ENCODE measurements around the gene OR51F1. TPM values are rescaled to one million over a fixed set of nuclear protein-coding genes. Genes with fewer than 3 reads are reported as not detected.
"Not testable (repeated sequence)": the region's sequence is repeated elsewhere in the genome, so short reads cannot be mapped to it uniquely, and the experiment has no call there.

Gene OR51F1, protein sequence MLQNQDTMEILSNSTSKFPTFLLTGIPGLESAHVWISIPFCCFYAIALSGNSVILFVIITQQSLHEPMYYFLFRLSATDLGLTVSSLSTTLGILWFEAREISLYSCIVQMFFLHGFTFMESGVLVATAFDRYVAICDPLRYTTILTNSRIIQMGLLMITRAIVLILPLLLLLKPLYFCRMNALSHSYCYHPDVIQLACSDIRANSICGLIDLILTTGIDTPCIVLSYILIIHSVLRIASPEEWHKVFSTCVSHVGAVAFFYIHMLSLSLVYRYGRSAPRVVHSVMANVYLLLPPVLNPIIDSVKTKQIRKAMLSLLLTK
- total RNA-seq (2014; rRNA removed; shearing (Covaris generic)): not detected in 2 replicates
- not detected in 2 replicates for polyA plus RNA-seq (2015; cell fraction: cytosol; rRNA removed)
- polyA plus RNA-seq (2015; cell fraction: nucleus; rRNA removed): not detected in 2 replicates

DNA sequence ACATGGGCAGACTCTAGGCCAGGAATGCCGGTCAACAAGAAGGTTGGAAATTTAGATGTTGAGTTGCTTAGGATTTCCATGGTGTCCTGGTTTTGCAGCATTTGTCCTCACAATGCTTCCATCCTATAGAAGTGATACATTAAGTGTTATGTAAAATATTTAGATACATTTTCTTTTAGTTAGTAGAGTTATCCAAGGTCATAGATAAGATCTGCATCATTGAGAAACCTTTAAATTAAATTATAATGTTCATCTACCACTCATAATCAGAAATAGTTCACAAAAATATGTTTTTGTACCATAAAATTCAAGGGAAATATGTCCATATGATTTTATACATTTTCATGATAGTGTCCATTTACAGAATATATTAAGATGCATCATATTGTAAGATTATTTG lies at the start of gene OR51F1:
TSS of gene OR51F1 (minus strand) at position 101 of the 400 bp plus-strand sequence. CDS start at position 101, 0 bp downstream.
- no peak for DNase-seq (ENCODE audit: low read depth)

DNA sequence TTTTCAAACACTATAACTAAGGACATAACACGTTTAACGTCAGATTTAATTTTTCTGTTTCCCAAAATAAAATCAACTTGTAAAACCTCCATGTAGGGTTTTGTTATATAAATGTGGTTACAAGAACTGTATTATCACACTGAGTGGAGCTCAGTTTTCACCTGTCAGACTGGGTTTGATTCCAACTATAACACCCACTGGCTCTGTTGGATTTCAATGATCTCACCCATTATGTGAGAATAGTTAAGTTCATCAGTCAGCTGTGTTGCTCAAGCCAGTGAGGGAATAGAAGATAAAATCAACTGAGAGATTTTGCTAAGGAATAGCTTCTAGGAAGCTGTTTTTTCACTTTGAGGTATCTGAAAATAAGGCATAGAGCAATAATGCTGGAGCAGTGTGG lies 39.5 kb upstream of the OR51F1 start:
- no peak for DNase-seq (ENCODE audit: low read depth)

DNA sequence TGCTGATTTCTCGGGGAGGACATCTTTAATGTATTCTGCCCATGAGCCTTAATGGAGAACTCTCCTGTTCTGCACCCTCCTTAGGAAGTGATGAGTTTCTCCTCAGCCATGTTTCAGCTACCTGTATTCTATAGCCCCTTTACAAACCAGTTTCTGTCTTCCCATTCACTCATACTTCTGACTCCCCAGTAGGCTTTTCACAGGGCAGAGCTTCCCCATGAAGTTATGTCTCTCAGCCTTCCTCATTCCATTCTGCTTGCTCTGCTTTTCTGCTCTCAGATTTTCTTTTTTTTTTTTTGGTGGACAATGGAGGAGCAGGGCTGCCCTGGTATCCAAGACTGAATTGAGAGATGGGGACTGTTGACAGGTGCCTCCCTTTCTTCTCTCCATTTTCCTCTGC lies 38.7 kb upstream of the OR51F1 start:
- no peak for DNase-seq (ENCODE audit: low read depth)

DNA sequence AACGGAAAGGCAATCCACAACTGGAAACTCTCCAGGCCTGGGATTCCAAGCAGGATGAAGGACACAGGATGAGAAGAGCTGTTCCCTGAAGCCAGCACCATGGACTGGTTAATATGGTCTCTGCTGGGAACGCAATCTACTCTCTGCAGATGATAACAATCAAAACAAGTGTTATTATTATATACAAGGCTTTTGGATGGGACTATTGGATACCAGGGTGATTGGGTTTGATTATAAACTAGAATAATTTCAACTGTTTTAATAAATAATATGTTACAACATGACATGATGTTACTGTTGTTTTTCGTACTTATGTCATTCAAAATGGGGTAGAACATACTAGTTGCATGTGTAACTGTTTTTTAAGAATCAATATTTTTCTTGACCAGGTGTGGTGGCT lies 34.5 kb upstream of the OR51F1 start, which contains the start of gene OR52R1:
TSS of gene OR52R1 (minus strand) at position 101 of the 400 bp plus-strand sequence. CDS start at position 101, 0 bp downstream.
- no peak for DNase-seq (ENCODE audit: low read depth)

DNA sequence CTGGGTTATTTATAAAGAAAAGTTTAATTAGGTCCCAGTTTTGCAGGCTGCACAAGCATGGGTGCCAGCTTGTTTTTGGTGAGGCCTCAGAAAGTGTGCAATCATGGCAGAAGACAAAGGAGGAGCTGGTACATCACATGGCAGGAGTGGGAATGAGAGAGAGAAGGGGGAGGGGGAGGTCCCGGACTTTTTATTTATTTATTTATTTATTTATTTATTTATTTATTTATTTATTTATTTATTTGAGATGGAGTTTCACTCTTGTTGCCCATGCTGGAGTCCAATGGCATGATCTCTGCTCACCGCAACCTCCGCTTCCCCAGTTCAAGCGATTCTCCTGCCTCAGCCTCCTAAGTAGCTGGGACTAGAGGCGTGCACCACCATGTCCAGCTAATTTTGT lies 31.6 kb upstream of the OR51F1 start:
- not testable (repeated sequence) for DNase-seq (ENCODE audit: low read depth)

DNA sequence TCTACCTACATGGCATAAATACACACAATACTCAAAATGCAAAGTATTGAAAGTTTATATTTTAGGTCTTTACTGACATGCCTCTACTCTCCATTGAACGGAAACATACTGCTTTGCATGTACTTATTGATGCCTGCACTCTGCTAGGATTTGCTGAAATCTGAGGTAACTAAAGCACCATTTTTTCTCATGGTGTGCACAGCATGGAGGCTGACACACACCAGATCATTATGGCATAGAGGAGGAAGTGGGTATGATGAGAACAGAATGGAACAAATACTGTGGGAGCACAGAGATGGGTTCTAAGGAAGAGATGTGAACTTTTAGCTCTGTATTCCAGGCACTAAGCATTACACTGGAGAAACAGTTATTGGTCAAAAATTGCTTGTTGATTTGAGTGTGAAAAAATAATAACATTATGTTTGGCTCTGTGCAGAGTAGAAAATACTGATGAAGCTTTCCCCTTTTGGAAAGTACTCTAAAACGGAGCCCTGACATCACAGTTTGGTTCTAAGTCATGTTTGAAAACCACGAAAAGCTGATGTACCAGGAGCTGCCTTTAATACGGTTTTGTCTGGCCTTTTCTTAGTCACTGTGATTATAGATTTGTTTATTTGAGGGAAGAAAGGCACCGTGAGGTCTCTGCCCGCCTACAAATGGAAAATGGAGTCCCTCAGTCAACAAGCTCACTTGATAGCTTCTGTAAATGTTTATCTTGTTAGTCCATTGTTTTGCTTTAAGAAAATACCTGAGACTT lies 28.9 kb upstream of the OR51F1 start:
- no peak for DNase-seq (ENCODE audit: low read depth)

DNA sequence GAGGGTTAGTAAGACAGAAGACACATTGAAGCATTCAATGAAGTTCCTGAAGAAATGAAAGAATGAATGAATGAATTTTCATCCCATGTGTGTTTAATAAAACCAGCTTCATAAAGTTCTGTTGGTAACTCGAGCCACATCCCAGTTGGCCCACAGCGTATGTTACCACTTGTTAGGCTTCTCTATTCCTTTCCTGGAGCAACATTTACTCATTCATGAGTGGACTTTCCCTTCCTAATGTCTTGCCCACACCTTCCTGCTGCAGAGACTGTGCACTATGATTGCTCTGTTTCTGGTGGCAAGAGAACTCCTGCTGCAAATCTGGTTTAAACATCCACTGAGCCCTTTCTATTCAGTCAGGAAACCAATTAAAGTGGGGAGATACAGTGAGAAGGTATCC lies 27.5 kb upstream of the OR51F1 start:
- DNase-seq (ENCODE audit: low read depth): no peak

DNA sequence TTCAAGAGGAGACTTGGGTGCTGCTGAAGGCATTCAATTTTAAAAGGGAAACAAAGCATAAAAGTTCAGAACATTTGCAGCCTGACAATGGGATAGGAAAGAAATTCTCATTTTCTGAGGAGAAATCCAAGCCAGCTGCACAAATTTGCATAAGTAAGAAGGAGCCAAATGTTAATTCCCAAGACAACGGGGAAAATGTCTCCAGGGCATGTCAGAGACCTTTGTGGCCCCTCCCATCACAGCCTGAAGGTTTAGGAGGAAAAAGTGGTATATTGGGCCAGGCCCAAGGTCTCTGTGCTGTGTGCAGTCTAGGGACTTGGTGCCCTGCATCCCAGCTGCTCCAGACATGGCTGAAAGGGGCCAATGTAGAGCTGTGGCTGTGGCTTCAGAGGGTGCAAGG lies 12.7 kb upstream of the OR51F1 start:
- no peak for DNase-seq (ENCODE audit: low read depth)

DNA sequence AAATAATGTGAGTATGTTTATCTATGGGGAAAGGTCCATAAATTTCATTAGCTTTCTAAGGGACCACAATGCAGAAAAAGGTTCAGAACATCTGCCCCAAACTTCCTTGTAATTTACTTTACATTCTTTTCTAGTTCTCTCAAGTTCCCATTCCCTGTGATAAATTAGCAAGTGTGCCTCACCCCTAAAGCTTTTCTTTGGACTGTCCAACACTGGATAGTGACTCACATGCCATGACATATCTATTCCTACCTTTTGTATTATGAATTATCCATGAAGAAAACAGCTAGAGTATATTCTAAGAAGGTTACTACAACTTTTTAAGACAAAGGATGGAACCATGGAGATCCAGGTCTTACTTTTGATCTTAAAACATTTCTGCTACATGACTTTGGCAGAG lies 1.6 kb downstream of the OR51F1 start:
- no peak for DNase-seq (ENCODE audit: low read depth)

DNA sequence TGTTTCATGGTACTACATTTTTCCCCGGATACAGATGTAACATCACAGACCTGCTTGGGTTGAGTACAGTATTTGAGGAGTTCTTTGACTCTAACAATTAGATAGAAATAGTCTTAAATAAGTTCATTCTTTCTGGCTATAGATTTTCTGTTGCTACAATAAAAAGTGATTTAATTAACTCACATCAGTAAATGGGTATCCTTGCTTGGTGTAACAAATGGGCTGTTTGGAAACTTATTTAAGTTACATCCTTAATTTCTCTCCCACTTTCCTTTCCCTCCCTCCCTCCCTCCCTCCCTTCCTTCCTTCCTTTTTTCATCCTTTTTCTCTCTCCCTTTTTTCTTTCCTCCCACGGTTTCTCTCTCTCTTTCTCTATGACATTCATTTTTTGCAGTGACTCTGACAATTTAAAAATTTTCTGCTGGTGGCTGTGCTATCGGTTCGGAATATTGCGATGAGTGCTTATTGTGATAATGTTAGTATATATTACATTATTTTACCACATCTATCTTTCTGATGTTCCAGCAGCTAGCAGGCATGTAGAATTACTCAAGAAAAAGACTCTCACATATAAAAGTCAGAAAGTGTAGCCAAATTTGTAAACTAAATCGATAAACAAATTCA lies 3.2 kb downstream of the OR51F1 start:
- DNase-seq (ENCODE audit: low read depth): no peak

DNA sequence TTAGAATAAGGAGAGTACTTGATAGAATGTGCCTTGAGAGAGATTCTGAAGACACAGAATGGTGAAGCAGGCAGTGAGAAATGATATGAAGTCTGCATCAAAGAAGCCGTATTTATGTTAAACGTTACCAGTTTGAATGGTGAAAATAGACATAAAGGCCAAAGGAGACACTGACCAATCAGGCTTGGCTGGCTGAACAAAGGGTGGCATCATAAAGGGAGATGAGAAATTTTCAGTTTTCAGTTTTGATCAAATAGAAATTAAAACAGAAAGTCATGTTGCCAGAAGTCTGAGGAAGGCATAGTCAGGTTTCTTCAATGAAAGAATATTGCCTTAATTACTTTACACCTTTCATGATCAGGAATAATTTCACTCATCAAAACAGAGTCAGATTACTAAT lies 6.6 kb downstream of the OR51F1 start:
- no peak for DNase-seq (ENCODE audit: low read depth)

DNA sequence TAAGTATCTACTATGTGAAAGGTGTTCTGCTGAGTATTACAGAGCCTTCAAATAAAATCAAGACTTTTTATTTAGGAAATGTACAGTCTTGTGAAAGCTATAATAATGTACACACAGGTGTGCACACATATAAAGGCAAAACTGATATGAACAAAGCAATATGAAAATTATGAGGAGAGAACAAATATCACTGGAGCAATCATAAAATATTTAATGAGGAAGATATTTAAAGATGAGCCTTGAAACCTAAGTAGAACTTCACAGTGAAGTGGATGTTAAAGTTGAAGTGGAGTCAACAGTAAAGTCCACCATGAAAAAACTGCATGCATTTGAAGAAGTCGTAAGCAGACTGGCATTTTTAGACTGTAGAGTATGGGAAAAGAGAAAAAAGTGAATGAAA lies 18.5 kb downstream of the OR51F1 start:
- DNase-seq (ENCODE audit: low read depth): no peak

DNA sequence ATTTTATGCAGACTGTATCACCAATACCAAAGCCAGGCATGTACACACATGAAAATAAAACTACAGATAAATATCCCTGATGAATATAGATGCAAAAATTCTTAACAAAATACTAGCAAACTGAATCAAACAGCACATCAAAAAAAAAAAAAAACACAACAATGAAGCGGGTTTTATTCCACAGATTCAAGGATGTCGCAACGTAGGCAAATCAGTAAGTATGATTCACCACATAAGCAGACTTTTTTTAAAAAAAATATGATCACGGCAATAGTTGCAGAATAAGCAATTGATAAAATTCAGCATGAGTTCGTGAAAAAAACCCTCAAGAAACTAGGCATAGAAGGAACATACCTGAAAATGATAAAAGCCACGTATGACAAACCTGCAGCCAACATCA lies 21.3 kb downstream of the OR51F1 start:
- peak; percentile 13 for DNase-seq (ENCODE audit: low read depth)

DNA sequence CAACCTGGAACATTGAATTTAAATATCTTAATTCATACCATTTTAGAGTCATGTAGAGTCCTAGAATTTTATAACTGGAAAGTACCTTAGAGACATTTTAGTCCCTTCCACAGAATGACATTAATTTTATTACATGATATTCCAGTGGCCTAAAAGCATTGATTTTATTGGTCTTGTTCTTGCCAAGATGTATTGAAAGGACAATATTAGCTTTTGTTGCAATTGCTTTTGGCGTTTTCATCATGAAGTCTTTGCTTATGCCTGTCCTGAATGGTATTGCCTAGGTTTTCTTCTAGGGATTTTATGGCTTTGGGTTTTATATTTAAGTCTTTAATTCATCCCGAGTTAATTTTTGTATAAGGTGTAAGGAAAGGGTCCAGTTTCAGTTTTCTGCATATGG lies 29.0 kb downstream of the OR51F1 start:
- no peak for DNase-seq (ENCODE audit: low read depth)

DNA sequence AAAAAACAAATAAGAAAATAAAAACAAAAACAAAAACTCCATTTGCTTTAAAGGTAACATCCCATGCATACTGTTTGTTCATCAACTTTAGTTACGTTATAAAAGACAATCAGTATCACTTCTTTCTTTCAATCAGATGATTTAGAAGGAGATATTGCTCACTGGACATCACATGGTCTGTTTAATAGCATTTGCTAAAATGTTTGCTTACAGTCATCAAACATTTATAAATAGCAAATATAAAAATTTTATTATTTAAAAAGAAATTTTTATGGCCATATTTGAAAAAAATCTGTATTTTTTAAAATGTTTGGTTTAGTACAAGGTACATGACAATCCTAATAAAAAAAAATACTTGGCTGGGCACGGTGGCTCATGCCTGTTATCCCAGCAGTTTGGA lies 42.6 kb downstream of the OR51F1 start:
- DNase-seq (ENCODE audit: low read depth): no peak

DNA sequence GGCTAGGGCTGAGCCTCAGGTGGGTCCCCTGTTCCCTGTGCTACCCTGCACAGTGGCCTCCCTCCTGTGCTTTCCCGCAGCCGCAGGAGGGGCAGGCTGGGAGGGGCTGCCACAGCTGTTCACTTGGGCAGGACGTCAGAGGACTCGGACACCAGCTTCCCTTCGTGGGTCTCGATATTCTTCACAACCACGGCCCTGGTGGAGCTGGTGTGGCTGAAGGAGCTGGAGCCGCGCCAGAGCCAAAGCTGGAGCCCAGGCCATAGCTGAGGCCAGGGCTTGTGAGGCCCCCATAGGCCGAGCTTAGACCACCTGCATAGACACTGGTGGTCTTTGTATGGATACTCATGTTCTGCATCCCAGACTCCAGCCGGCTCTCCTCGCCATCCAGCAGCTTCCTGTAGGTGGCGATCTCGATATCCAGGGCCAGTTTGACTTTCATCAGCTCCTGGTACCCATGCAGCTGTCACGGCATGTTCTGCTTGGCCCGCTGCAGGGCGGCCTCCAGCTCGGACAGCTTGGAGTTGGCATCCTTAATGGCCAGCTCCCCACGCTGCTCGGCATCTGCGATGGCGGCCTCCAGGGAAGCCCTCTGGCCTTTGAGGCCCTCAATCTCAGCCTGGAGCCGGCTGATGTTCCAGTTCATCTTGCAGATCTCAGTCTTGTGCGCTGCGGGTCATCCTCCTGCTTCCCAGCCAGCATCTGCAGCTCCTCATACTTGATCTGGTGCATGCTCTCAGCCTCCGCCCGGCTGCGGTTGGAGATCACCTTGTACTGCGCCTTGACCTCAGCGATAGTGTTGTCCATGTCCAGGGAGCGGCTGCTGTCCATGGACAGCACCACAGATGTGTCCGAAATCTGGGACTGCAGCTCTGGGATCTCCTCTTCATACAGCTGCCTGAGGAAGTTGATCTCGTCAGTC lies 46.9 kb downstream of the OR51F1 start:
- not testable (repeated sequence) for DNase-seq (ENCODE audit: low read depth)

Small RNA genes lying within 50 kb of the gene (small RNA-seq; reads per million reads assigned to genes)
- gene RF00091: not detected

Other genes with a start within 250 kb of the OR51F1 start
- gene OR52M1, start 224.7 kb downstream of the OR51F1 start, total RNA-seq (2014; rRNA removed; shearing (Covaris generic)): not detected in 2 replicates
- not detected in 2 replicates for gene OR52I2, start 188.2 kb downstream of the OR51F1 start, total RNA-seq (2014; rRNA removed; shearing (Covaris generic))
- not detected in 2 replicates for gene OR52I1, start 175.9 kb downstream of the OR51F1 start, total RNA-seq (2014; rRNA removed; shearing (Covaris generic))
- 7.7 and 8.3 TPM in 2 replicates for gene TRIM68, start 161.7 kb downstream of the OR51F1 start, total RNA-seq (2014; rRNA removed; shearing (Covaris generic))
- gene OR51D1, start 132.5 kb downstream of the OR51F1 start, total RNA-seq (2014; rRNA removed; shearing (Covaris generic)): not detected in 2 replicates
- gene OR51E1, start 126.0 kb downstream of the OR51F1 start, total RNA-seq (2014; rRNA removed; shearing (Covaris generic)): not detected in 2 replicates
- not detected in 2 replicates for gene OR51E2, start 72.1 kb downstream of the OR51F1 start, total RNA-seq (2014; rRNA removed; shearing (Covaris generic))
- not detected in 2 replicates for gene MMP26, start 65.2 kb downstream of the OR51F1 start, total RNA-seq (2014; rRNA removed; shearing (Covaris generic))
- gene OR52R1, start 34.4 kb upstream of the OR51F1 start, total RNA-seq (2014; rRNA removed; shearing (Covaris generic)): not detected in 2 replicates
- gene OR51F2, start 51.4 kb upstream of the OR51F1 start, total RNA-seq (2014; rRNA removed; shearing (Covaris generic)): not detected in 2 replicates
- not detected in 2 replicates for gene OR51S1, start 79.3 kb upstream of the OR51F1 start, total RNA-seq (2014; rRNA removed; shearing (Covaris generic))
- not detected in 2 replicates for gene OR51T1, start 112.0 kb upstream of the OR51F1 start, total RNA-seq (2014; rRNA removed; shearing (Covaris generic))
- not detected in 2 replicates for gene OR51A7, start 133.8 kb upstream of the OR51F1 start, total RNA-seq (2014; rRNA removed; shearing (Covaris generic))
- not detected in 2 replicates for gene OR51G2, start 149.4 kb upstream of the OR51F1 start, total RNA-seq (2014; rRNA removed; shearing (Covaris generic))
- gene OR51G1, start 154.4 kb upstream of the OR51F1 start, total RNA-seq (2014; rRNA removed; shearing (Covaris generic)): not detected in 2 replicates
- gene OR51A4, start 177.7 kb upstream of the OR51F1 start, total RNA-seq (2014; rRNA removed; shearing (Covaris generic)): not detected in 2 replicates
- gene OR51A2, start 185.8 kb upstream of the OR51F1 start, total RNA-seq (2014; rRNA removed; shearing (Covaris generic)): not detected in 2 replicates
- gene OR51L1, start 224.9 kb upstream of the OR51F1 start, total RNA-seq (2014; rRNA removed; shearing (Covaris generic)): not detected in 2 replicates

Measured in HT1080 (cell line).